ENCODE results near the gene SERTAD2.

SERTAD2 gene

DNA sequence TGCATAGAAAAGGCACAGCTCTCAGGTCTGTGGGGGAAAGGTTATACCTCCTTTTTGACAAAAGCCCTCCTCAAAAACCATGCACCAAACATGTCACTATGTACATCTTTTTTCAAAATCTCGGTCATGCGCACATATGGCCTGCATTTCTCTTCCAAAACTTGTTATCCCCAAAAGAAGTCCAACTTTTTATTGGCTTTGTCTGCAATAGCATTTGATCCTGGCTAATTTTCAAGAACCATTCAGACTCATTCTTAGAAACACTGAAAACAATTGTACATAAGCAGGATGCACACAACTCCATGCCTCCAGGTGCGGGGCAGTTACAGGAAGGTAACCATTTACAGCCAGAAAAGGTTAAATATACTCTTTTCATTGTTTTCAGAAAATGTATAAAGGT is 21.9 kb downstream of the SERTAD2 start:
- in situ Hi-C loops (cut with MboI; ENCODE audit: low sequenced_read_pairs) = no loop called here

DNA sequence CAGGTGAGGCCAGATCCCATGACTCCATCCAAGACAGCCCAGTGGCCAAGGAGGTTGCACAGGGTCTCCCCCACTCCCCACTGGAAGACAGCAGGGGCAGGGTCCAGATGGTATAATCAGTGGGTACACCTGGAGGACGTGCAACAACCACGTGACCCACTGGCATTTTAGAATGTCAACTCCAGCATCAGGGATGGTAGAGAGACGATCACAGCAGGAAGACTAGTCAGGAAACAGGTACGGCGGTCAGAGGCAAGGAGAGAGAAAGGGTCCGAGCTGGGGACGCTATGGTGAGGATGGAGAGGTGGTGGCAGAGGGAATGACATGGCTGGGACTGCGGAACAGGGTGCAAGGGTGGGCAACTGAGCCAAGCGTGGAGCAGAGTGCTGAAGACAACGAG is 23.0 kb downstream of the SERTAD2 start:
- in situ Hi-C loops (cut with MboI; ENCODE audit: low sequenced_read_pairs) = no loop called here

DNA sequence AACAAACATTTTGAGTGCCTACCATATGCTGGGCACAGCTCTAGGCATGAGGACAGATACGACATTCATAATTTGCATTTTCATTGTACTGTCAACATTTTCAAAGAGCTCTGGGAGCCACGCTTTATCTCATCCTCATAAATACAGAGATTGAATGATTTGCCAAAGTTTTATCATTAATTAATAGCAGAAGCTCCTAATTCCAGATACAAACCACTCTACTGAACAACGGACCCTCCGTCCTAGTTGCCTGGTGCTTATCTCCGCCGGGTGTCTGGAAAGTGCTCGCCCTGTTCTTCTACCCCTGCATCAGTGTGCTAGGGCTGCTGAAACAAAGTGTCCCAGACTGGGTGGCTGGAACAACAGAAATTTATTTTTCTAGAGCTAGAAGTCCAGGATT is 23.8 kb downstream of the SERTAD2 start:
- in situ Hi-C loops (cut with MboI; ENCODE audit: low sequenced_read_pairs) = no loop called here

GRCh38 chr2:64629329-64629781 is 24.4 kb downstream of the SERTAD2 start:
- in situ Hi-C loops (cut with MboI; ENCODE audit: low sequenced_read_pairs) = no loop called here

DNA sequence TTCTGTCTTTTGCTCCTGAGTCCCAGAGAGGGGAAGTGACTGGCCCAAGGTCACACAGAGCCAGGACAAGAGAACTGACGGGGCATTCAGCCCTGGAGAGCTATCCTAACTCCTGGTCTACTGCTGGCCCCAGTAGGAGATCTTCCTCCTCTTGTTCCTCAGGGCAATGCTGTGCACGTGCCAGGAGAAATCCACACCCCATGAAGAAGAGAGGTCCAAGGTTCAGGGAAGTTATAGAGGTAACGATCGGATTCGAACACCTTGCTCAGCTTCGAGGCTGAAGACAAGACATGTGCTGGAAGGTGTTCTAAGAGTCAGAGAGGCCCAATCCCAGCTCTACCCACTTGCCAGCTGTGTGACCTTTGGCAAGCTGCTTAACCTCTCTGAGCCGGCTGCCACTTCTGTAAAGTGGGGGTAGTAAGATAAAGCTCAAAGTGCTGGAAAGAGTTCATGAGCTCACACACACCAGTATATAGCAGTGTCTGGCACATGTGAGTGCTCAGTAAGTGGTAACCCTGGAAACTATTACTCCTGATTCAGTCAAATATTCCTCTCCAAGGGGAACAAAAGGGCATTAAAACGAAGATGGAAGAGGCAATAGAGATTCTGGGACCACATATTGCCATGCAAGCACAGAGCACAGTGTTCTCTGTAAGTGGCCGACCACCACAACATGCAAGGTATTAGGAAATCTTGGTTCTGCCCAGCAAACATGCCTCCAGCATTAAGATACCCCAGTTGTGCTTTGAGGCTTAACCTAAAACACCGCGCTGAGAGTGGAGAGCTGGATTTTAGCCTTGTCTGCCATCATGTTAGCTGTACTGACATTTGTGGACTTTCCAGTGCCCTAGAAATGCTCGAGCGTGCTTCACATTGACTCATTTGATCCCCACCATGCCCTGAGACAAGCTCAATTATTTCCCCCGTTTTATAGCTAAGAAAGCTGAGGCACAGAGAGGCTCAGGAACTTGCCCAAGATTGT is 25.6 kb downstream of the SERTAD2 start:
- in situ Hi-C loops (cut with MboI; ENCODE audit: low sequenced_read_pairs) = no loop called here

DNA sequence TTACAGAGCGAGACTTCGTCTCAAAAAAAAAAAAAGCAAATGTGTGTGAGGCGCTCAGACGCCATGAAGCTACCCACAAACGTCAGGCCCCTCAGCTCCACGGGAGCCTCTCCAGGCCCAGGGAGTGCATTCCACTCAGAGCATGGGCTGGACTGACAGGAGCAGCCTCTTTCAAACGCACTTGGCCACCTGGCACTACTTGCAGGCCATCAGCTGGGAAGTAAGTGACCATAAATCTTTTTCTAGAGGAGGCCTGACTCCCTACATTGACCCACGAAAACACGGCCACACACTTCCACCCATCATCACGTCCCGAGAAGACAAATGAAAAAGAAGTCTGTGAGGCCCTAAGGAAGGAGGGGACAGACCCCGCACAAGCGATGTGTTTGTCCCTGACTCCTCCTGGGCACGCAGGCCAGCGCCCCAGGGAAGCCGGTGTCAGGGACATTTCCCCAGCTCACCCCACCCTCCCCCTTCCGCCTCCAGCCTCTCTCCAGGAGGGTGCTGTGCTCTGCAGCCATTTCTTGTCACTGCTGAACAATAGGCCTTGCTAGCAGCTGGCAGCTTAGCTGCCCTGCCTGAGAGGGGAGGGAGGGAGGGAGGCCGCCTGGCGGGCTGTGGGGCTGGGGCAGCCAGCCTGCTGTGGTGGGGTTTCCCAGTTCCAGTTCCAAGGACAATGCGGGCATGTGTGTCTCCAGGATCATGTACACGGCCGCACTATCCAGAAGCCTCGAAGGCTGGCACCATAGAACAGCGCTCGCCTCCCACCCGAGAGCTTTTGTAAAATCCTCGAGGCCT is 26.6 kb downstream of the SERTAD2 start:
- in situ Hi-C loops (cut with MboI; ENCODE audit: low sequenced_read_pairs) = no loop called here

GRCh38 chr2:64626146-64626809 is 27.4 kb downstream of the SERTAD2 start:
- in situ Hi-C loops (cut with MboI; ENCODE audit: low sequenced_read_pairs) = no loop called here

GRCh38 chr2:64625299-64626145 is 28.2 kb downstream of the SERTAD2 start:
- in situ Hi-C loops (cut with MboI; ENCODE audit: low sequenced_read_pairs) = no loop called here

DNA sequence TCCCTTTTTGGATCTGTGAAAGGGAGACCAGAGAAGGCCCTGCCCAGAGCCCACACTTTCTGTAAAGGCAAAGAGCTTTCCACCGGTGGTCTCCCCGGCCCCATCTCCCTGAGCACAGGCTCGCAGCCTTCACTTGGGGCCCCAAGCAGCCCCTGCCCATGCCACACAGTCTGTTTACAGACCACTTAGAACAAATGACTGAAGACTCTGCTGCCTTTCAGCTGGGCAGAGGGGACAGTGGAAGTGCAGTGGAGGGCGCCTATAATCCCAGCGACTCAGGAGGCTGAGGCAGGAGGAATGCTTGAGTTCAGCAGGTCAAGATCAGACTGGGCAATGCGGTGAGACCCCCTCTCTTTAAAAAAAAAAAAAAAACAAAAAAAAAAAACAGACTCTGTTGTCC is 28.9 kb downstream of the SERTAD2 start:
- in situ Hi-C loops (cut with MboI; ENCODE audit: low sequenced_read_pairs) = no loop called here

DNA sequence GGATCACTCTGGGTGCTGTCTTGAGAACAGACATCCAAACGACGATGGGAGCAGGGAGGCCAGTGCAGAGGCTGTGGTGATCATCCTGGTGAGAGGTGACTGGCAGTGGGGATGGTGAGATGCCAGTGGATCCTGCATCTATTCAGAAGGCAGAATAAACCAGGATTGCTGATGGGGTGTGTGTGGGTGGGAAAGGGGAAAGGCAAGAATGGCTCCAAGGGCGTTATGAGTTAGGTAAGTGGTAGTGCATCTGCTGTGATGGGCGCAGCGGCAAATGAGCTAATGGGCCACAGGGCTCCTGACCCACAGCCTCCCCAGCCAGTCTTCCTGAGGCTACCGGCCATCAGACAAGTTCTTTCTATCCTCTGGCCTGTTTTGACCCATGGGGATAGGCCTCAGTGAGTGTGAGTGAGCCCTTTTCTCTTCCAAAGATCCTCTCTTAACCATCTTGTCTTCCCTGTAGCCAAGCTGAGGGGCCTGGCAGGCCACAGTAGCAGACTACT is 29.6 kb downstream of the SERTAD2 start:
- in situ Hi-C loops (cut with MboI; ENCODE audit: low sequenced_read_pairs) = no loop called here

GRCh38 chr2:64623242-64623850 is 30.4 kb downstream of the SERTAD2 start:
- in situ Hi-C loops (cut with MboI; ENCODE audit: low sequenced_read_pairs) = no loop called here

- in situ Hi-C loops (cut with MboI; ENCODE audit: low sequenced_read_pairs) = no loop called here
These were observed 31.1 kb downstream of the SERTAD2 start for GRCh38 chr2:64622443-64623241.

DNA sequence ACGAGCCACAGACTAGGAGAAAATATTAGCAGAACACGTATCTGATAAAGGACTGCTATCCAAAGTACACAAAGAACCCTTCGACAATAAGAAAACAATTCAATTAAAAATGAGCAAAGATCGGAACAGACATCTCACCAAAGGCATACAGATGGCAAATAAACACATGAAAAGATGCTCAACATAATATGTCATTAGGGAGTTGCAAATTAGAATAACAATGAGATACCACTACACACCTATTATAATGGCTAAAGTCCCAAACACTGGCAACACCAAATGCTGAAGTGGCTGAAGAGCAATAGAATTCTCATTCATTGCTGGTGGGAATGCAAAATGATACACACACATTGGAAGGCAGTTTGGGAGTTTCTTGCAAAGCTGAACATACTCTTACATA is 33.1 kb downstream of the SERTAD2 start:
- in situ Hi-C loops (cut with MboI; ENCODE audit: low sequenced_read_pairs) = no loop called here

- in situ Hi-C loops (cut with MboI; ENCODE audit: low sequenced_read_pairs) = no loop called here
These were observed 36.0 kb downstream of the SERTAD2 start for GRCh38 chr2:64617631-64618151.

GRCh38 chr2:64615844-64616536 is 37.7 kb downstream of the SERTAD2 start:
- in situ Hi-C loops (cut with MboI; ENCODE audit: low sequenced_read_pairs) = no loop called here

DNA sequence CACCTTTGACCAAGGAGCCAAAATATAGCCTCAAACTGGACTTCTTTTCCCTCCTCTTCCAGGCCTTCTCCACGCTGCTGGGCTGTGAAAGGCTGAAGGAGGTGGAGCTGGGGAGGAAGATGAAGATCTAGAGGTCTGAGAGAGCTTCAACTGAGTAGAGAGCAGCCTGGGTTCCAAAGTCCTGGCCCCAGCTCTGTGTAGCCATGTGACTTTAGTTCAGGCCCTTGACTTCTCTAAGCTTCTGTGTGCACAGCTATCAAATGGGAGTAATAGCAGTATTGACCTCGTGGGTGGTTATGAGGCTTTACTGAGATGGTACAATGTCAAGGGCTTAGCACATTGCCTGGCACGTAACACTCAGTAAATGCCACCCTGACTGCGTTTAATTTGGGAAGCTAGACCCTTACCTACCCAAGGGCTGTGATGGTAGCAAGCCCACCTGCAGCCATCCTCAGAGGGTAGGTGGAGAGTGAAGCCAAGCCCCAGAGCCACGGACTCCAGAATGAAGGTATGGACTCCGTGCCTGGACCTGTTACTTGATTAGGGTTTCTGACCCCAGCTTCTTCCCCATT is 38.4 kb downstream of the SERTAD2 start:
- in situ Hi-C loops (cut with MboI; ENCODE audit: low sequenced_read_pairs) = no loop called here

DNA sequence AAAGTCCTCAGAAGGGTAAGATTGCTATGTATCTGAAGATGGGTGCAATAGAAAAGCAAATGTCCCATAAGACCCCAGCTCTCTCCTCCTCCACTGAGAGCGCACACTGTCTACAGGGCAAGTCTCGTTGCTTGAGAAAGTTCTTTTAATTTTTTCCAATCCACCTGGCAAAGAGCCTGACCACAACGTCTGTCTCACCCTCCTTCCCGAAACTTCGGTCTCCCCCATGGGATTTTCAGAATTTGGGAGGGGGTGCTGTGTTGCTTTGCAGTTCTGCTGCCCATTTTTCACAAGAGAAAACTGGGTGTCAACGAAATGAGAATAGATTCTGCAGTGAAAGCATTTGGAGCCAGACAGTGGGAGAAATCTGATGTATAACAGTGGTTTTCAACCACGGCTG is 40.4 kb downstream of the SERTAD2 start:
- in situ Hi-C loops (cut with MboI; ENCODE audit: low sequenced_read_pairs) = no loop called here

All from HL-60/S4 treated with phorbol 12-myristate 13-acetate at 8.2 ng/mL for 4 days and 3 days (cell line).